HG03565 (cell line): ENCODE measurements around the gene FKBP8.
"Not testable (repeated sequence)": the region's sequence is repeated elsewhere in the genome, so short reads cannot be mapped to it uniquely, and the experiment has no call there.

Experiments used
- ATAC-seq: cut with Tn5 transposase; IDR thresholded peaks from one replicate; pipeline ENCODE4 v1.9.1; 2021; ENCODE audit warnings: mild to moderate bottlenecking, moderate library complexity; ENCODE audit not compliant: unreplicated experiment

Gene FKBP8

DNA sequence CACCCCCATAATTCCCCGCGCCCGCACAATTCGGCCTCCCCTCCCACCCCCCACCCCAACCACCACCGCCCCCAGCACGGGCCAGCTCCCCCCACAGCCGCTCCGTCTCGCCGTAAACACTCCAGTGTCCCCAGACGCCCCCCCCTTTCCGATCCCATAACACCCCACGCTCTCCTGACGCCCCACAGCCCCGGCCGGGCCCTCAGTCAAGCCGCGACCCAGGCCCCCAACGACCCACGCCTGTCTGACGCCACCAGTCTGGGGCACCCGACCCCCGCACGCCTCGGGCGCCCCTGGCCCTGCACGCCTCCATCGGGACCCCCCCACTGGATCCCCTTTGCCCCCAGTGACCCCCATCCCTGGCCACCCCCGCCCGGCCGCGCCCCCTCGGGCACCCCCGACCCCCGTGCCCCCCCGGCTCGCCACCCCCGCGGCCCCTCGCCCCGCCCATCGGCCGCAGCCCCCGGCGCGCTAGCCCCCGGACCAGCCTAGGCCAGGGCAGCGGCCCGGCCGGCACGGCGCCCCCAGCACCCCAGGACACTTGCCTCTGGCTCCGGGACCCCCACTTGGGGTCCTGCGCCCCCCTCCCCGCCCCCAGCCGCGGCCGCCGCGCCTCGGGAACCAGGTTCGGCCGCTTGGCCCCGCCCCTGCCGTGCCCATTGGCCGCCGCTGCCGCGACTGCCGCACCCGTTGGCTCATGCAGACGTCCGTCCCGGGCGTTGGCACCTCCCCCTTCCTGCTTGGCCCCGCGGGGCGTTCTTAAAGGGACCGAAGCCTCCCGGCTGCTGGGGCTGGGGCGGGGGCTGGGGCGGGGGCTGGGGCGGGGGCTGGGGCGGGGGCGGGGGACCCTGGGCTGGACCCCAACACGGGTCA is at the start of gene FKBP8:
TSS of gene FKBP8 (minus strand) at position 633 of the 873 bp plus-strand sequence. CDS start 1,603 bp downstream, outside the sequence.
- ATAC-seq, result peak; percentile 92

DNA sequence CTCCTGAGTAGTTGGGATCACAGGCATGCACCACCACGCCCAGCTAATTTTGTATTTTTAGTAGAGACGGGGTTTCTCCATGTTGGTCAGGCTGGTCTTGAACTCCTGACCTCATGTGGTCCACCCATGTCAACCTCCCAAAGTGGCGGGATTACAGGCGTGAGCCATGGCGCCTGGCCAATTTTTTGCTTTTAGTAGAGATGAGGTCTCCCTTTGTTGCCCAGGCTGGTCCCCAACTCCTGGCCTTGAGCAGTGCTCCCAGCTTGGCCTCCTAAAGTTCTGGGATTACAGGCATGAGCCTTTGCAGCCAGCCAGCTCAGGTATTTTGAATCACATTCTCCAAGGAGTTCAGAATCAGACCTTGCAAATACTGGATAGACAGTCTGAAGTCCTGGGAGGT is 49.4 kb upstream of the FKBP8 start:
- not testable (repeated sequence) for ATAC-seq

DNA sequence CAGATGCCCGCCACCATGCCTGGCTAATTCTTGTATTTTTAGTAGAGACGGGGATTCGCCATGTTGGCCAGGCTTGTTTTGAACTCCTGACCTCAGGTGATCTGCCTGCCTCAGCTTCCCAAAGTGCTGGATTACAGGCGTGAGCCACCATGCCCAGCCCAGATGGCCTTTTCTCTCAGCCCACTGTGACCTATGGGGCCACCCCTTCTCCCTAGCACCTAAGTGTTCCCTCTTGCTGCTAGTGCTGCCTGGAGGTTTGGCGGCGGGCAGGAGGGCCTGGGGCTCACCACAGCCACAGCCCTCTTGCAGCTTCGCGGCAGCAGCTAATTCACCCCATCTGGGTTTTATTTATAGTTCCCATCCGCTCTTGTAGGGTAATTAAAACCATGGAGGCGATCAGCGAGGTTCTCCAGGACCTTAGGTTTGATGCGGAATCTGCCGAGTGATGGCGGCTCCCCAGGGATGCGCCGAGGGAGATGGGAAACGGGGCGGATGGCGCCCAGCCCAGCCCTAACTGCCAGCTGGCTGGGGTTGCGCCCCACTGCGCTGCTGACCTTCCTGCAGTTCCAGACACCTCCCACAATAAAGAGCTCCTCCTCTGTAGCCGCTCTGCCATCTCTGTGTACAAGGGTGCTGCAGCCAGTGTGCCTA is 48.5 kb upstream of the FKBP8 start:
- ATAC-seq, result no peak

DNA sequence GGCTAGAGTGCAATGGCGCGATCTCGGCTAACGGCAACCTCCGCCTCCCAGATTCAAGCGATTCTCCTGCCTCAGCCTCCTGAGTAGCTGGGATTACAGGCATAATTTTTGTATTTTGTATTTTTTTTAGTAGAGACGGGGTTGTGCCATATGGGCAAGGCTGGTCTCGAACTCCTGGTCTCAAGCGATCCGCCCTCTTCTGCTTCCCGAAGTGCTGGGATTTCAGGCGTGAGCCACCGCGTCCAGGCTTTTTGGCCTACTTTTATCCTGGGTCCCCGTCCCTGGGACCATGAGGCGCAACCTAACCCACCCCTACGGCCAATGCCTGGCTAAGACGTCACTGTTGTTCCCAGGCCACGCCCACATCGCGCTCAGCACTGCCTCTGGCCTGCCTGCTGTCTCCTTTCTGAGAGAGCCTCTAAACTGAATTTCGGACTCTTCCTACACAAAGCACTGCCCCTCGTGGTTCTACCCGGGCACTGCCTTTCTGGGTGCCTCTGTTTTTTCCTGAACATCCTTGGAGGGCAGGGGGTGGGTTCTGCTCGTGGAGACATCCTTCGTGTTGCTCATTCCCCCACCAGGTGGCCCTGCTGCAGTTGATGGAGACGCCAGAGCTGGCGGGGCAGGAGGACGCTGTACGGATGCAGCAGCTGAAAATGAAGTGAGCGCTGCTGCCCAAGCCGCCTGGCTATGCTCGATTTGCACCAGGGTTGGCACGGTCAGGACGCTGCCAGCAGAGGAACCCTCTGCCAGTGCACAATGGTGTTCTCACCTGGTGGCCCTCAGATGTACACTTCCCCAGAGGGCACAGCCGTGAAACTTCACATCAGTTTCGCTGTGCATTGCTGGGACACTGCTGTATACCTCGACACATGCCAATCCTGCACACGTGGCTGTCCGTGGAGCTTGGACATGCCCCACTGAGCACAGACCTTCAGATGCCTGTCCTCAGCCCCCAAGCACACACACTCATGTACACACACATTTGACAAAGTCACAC is 47.2 kb upstream of the FKBP8 start:
- ATAC-seq, result no peak

DNA sequence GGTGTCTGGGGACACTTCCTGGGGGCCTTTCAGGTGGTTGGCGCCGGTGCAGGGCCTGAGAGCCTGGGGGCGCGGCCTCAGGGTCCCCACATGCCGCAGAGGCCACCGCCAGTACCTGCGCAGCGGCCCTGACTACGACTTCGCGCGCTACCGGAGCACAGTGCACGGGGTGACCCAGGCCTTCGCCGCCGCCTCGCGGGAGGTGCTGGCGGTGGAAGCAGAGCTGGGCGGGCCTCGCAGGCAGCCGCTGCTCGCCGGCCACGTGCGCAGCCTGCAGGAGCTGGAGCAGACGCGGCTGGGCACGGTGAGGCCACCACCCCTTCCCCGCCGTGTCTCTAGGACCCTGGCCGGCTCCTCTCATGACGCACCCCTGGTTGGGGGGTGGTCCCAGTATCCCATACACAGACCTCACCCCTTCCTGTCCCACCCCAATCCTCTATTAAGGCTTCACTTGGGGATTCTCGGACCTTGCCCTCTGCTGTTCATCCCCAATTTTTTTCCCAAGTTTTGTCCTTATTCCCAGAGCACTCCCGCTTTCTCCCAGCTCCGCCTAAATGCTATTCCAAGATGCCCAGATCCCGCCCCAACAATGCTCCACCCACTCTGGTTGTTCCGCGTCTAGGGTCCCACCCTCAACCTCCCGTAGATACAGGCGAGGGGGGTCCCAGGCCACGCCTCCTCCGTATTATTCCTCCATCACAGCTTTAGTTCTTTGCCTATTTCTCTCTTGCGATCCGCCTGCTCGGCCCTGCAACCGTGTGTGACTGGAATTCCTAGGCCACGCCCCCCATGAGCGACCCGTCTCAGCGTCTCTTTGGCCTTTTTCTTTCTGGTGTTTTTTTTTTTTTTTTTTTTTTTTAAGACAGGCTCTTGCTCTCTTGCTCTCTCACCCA is 46.3 kb upstream of the FKBP8 start:
- peak; percentile 18 for ATAC-seq

DNA sequence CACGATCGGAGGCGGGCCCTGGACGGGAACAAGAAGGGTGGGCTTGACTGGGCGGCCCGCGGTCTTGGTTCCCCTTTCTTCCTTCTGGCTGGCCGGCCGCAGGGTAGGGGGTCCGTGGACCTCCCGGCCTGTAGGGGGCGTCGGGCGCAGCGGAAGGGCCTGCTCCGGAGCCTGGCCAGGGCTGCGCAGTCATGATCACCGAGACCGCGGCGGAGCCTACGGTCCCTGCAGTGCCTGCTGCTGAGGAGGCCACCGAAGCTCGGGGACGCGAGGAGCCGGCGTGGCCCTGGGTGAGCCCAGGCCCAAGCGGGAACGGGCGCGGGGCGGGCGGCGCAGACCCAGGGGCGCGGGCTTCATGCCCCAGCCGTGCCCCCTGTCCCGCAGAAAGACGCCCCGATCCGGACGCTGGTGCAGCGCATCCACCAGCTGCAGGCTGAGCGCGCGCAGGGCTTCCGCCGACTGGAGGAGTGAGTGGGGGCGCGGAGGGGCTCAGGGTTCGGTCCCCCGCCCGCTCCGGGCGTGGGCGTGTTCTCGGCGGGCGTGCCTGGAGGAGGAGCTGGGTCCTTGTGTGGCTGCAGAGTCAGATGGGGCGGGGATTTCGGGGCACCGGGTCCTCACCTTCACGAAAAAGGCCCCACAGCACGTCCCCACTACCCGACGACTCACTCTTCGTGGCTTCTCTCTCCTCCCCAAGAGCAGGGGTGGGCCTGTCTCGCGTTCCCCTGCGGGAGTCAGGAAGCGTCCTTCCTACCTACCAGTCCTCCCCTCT is 45.4 kb upstream of the FKBP8 start, which contains the start of gene REX1BD:
TSS of gene REX1BD (plus strand) at position 188 of the 769 bp plus-strand sequence. CDS start at position 192, 4 bp downstream.
- peak; percentile 76 for ATAC-seq

DNA sequence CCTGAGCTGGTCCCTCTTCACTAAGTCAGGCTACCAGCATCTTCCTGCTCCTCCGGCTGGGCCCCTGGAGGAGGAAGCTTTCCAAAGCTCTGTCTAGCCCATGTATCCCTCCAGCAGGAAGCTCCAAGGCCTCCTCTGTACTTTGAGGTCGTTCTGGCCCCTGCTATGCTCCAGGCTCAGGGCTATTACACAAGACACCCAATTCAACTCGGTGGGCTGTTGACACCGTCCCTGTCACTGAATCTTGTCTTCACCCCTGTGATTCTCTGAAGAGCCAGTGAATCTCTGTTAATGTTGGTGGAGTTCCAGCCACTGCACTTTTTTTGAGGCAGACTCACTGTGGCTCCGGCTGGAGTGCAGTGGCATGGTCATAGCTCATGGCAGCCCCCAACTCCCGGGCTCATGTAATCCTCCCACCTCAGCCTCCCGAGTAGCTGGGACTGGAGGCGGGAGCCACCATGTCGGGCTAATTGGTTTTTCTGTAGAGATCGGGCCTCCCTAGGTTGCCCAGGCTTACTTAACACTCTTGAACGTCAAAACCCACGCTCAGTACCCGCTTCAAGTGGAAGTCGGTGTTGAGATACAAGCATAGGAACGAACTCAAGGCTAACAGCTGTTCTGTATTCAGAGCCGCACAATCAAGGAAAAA is 44.7 kb upstream of the FKBP8 start:
- ATAC-seq, result no peak

DNA sequence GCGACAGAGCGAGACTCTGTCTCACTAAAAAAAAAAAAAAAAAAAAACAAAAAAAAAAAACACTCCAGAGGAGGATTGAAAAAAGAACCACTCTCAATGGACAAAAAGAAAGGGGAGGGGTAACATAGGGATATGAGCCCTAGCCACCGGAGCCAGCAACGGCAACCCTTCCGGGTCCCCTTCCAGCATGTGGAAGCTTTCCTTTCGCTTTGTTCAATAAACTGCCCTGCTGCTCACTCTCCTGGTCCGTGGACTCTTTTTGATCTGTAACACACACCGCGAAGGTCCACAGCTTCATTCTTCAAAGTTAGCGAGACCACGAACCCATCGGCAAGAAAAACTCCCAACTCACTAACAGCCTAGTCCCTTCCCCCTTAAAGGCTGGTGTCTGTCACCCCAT is 44.2 kb upstream of the FKBP8 start:
- no peak for ATAC-seq

DNA sequence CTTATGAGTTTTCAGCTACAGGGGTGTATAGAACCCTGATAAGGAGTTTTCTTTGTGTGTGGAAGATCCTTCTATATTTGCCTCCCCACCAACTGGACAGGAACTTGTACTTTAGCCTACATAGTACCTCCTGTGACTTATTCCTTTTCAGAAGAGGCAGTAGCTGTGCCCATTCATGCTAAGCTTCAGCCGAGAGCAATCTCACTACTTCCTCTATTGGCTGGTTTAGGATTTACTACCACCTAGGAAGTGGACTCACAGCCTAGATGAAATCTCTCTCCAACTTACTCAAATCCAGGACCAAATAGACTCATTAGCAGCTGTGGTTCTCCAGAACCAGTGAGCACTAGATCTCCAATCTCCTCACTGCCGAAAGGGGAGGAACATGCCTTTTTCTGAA is 42.9 kb upstream of the FKBP8 start:
- ATAC-seq, result no peak

DNA sequence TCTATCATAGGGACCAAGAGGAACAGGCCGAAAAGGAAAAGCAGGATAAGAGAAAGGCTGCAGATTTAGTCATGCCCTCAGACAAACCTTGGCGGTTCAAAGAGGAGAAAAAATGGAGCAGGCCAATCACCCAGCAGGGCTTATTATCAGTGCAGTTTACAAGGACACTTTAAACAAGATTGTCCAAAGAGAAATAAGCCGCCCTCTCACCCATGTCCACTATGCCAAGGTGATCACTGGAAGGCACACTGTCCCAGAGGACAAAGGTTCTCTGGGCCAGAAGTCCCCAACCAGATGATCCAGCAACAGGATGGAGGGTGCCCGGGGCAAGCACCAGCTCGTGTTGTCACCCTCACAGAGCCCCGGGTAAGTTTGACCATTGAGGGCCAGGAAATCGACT is 36.9 kb upstream of the FKBP8 start:
- ATAC-seq, result no peak

DNA sequence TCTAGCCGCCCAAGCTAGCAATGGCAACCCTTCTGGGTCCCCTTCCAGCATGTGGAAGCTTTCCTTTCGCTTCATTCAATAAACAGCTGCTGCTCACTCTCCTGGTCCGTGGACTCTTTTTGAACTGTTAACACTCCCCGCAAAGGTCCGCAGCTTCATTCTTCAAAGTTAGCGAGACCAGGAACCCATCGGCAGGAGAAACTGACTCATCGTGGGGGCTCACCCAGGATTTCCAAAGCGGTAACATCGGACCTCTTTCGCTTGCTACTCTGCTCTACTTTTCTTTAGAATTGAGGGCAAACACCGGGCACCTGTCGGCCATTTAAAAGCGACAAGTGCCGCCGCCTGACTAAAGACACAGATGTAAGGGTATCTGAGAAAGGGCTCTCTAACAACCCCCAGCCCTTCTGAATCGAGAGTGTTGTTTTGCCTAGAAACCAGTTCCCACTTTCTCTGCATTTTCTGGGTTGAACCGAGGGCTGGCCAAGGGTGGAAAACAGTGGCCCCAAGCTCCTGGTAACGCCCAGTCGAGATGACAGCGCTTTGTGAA is 34.1 kb upstream of the FKBP8 start:
- no peak for ATAC-seq

DNA sequence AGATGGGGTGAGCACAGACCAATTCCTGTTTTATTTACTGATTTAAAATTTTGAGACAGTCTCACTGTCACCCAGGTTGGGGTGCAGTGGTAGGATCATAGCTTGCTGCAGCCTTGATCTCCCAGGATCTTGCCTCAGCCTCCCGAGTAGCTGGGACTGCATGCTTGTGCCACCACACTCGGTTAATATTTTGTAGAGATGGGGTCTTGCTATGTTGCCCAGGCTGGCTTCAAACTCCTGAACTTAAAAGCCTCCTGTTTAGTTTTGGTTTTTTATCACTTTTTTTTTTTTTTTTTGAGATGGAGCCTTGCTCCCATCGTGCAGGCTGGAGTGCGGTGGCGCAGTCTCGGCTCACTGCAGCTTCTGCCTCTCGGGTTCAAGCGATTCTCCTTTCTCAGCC is 33.0 kb upstream of the FKBP8 start:
- no peak for ATAC-seq

DNA sequence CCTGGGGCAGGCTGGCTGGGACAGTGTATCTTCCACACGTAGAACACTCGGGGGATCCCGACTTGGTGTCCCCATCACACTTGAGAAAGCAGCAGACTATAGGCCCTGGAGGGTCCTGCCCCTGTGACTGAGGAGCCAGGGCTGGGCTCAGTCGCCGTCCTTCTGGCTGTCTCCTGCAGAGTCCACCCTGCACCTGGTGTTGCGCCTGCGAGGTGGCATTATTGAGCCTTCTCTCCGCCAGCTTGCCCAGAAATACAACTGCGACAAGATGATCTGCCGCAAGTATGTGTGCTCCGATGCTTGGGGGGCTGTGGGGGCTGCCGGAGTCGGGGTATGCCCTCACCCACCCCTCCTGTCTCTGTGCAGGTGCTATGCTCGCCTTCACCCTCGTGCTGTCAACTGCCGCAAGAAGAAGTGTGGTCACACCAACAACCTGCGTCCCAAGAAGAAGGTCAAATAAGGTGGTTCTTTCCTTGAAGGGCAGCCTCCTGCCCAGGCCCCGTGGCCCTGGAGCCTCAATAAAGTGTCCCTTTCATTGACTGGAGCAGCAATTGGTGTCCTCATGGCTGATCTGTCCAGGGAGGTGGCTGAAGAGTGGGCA is 31.4 kb upstream of the FKBP8 start:
- ATAC-seq, result no peak

DNA sequence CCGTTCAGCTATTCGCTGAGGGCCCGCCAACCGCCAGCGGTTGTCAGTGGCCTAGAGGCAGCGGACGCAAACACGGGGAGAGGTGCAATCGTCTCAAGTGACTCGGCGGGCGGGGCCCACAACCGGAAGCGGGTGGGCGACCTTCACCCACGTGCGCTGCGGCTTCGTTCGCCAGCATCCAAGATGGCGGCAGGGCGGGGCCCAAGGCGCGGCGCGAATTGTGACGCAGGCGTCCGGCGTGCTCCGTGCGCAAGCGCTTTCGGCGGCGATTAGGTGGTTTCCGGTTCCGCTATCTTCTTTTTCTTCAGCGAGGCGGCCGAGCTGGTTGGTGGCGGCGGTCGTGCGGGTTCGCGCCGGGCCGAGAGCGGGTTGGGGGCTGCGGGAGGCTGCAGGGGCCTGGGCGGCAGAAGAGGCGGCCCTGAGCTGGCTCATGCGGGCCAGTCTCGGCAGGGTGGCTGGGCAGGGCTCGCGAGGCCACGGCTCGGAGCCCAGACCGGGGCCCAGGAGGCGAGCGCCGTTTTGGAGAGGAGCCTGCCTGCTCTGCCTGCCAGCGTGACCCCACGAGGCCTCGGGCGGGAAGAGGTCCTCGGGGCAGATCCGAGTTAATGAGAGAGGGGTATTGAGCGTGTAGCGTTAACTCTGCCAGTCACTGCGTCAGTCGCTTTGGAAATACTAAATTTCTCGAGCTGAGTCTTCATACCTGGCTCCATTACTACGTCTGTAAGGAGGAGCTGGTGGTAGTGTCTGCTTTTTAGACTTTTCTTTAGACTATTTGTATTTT is 28.4 kb upstream of the FKBP8 start, which contains the start of gene UBA52:
TSS of gene UBA52 (plus strand) at position 294 of the 781 bp plus-strand sequence. CDS start 1,444 bp downstream, outside the sequence.
- ATAC-seq, result peak; percentile 89

DNA sequence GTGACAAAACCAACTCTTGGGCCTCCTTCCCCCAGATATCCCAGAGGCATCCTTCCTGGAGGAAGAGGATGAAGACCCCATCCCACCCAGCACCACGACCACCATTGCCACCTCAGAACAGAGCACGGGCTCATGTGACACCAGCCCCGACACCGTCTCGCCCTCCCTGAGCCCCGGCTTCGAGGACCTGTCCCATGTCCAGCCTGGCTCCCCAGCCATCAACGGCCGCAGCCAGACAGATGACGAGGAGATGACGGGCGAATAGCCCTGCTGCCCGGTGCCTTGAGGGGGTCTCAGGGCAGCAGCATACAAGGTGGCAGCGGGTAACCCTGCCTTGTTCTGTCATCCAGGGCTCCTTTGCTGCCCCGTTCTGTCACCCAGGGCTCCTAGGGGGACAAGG is 25.0 kb upstream of the FKBP8 start:
- no peak for ATAC-seq

DNA sequence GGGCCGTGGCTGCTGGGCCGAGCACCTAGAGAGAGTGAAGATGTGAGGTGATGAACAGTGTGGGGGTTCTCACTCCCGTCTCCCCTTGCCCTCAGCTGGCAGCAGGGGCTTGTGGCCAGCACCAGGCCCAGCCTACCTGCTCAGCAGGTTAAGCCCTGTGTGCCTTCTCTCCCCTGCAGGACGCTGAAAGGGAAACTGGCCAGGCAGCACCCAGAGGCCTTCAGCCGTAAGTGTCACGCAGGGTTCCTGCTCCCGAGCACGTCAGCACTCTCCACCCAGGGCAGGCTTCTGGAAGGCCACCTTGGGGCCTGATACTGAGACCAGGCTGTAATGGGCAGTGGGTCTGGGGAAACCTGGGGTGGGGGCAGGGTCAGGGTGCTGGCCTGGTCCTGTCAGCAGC is 23.6 kb upstream of the FKBP8 start:
- no peak for ATAC-seq

DNA sequence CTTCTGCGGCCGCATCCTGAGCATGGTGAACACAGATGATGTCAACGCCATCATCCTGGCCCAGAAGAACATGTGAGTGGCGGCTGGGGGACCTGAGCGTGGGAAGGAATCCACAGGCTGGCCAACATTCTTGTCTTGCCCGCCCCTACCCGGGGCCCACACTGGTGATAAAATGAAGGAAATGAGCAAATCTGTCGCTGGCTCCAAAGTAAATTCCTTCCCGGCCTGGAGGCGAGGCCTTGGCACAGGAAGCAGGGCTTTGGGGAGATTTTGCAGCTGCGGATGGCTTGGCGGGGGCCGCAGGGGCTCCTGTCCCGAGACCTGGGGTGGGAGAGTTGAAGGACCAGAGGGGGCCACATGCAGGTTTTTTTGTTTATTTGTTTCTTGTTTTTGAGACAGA is 18.7 kb upstream of the FKBP8 start:
- ATAC-seq, result no peak
